HepG2 (cell line): ENCODE results near the gene NOXO1. TPM values are rescaled to one million over a fixed set of nuclear protein-coding genes. Genes with fewer than 3 reads are reported as not detected.

ENCODE experiments used
- ARNTL ChIP-seq: sonication (generic); formaldehyde crosslinking; IDR thresholded peaks from 2 replicates; pipeline ENCODE4 v1.4.0; 2020; ENCODE audit warnings: mild to moderate bottlenecking, missing genetic modification reagents
- FOXP1 ChIP-seq, 2 experiments: fragments of 450-650 bp in 1 of 2; IDR thresholded peaks; 2 replicates each; pipeline ENCODE4 v1.6.1; 2017 to 2018; ENCODE audit warnings: antibody characterized with exemption in 1 of 2
- GLI4 ChIP-seq: sonication (generic); formaldehyde crosslinking; IDR thresholded peaks from 2 replicates; pipeline ENCODE4 v1.5.1; 2020; ENCODE audit warnings: missing genetic modification reagents, mild to moderate bottlenecking, moderate library complexity, borderline replicate concordance
- HNRNPLL ChIP-seq: fragments of 200-400 bp; formaldehyde crosslinking; IDR thresholded peaks from 2 replicates; pipeline ENCODE4 v1.6.1; 2017; ENCODE audit warnings: mild to moderate bottlenecking, low read depth, low read length; ENCODE audit not compliant: poor library complexity, severe bottlenecking
- KDM5A ChIP-seq: fragments of 200-600 bp; sonication (generic); IDR thresholded peaks from 2 replicates; pipeline ENCODE4 v1.7.0; 2018; ENCODE audit warnings: antibody characterized with exemption, mild to moderate bottlenecking, low read length, borderline replicate concordance
- KLF16 ChIP-seq, 2 experiments: sonication (generic) in 1 of 2; formaldehyde crosslinking in 1 of 2; IDR thresholded peaks; 2 replicates each; pipeline versions ENCODE4 v1.6.1 to v1.8.0; 2016 to 2023; ENCODE audit warnings: missing genetic modification reagents in 2 of 2, missing compliant biosample characterization in 1 of 2
- LCORL ChIP-seq, 2 experiments: fragments of 450-650 bp in 1 of 2; sonication (generic) in 1 of 2; formaldehyde crosslinking in 1 of 2; IDR thresholded peaks; 2 replicates each; pipeline versions ENCODE4 v1.5.0 to v1.6.1; 2017 to 2020; ENCODE audit warnings: antibody characterized with exemption in 1 of 2, missing genetic modification reagents in 1 of 2
- MAFF ChIP-seq: IDR thresholded peaks from 2 replicates; pipeline ENCODE4 v1.6.1; 2011; ENCODE audit warnings: low read depth, low read length, improper control_type of control experiment
- MAFK ChIP-seq, 2 experiments: IDR thresholded peaks in 1 of 2; conservative IDR thresholded peaks in 1 of 2; 2 replicates each; pipeline ENCODE4 v1.6.1; 2011; ENCODE audit warnings: improper control_type of control experiment in 2 of 2, low read length in 2 of 2
- MATR3 ChIP-seq: sonication (generic); formaldehyde crosslinking; IDR thresholded peaks from 2 replicates; pipeline ENCODE4 v1.4.0; 2020; ENCODE audit warnings: missing genetic modification reagents
- MIER3 ChIP-seq: IDR thresholded peaks from 2 replicates; pipeline ENCODE4 v1.6.1; 2016; ENCODE audit warnings: missing compliant biosample characterization, borderline replicate concordance
- MXD3 ChIP-seq: IDR thresholded peaks from 2 replicates; pipeline ENCODE4 v1.6.1; 2016; ENCODE audit warnings: mild to moderate bottlenecking, missing biosample characterization, missing genetic modification reagents
- PHF20 ChIP-seq: sonication (generic); formaldehyde crosslinking; IDR thresholded peaks from 2 replicates; pipeline ENCODE4 v1.5.0; 2020; ENCODE audit warnings: mild to moderate bottlenecking, missing genetic modification reagents
- PITX1 ChIP-seq: sonication (generic); formaldehyde crosslinking; IDR thresholded peaks from 2 replicates; pipeline ENCODE4 v1.5.1; 2020; ENCODE audit warnings: mild to moderate bottlenecking, missing genetic modification reagents
- PRMT3 ChIP-seq: sonication (generic); formaldehyde crosslinking; IDR thresholded peaks from 2 replicates; pipeline ENCODE4 v1.8.1; 2022; ENCODE audit warnings: low read depth, mild to moderate bottlenecking, moderate library complexity, missing genetic modification reagents, borderline replicate concordance
- RBM39 ChIP-seq: fragments of 200-400 bp; formaldehyde crosslinking; IDR thresholded peaks from one replicate; pipeline ENCODE4 v1.6.1; 2018; ENCODE audit warnings: antibody characterized with exemption, mild to moderate bottlenecking, low read depth, low read length; ENCODE audit not compliant: poor library complexity, severe bottlenecking
- RCOR2 ChIP-seq: IDR thresholded peaks from 2 replicates; pipeline ENCODE4 v1.6.1; 2016; ENCODE audit warnings: missing biosample characterization, missing genetic modification reagents
- SNRNP70 ChIP-seq: fragments of 200-400 bp; formaldehyde crosslinking; IDR thresholded peaks from 2 replicates; pipeline ENCODE4 v1.6.1; 2017; ENCODE audit warnings: mild to moderate bottlenecking, low read depth, low read length, moderate library complexity
- TCF7L2 ChIP-seq: IDR thresholded peaks from 2 replicates; pipeline ENCODE4 v1.6.1; 2011; ENCODE audit warnings: mild to moderate bottlenecking, low read depth, low read length, moderate library complexity
- U2AF2 ChIP-seq: fragments of 200-400 bp; formaldehyde crosslinking; IDR thresholded peaks from 2 replicates; pipeline ENCODE4 v1.6.1; 2017; ENCODE audit warnings: low read depth, mild to moderate bottlenecking, low read length
- XRCC5 ChIP-seq: fragments of 200-400 bp; formaldehyde crosslinking; optimal IDR thresholded peaks from 2 replicates; pipeline ENCODE3; 2017; ENCODE audit warnings: mild to moderate bottlenecking, low read length
- ZBTB7A ChIP-seq: sonication (generic); formaldehyde crosslinking; IDR thresholded peaks from 2 replicates; pipeline ENCODE4 v1.8.0; 2022; ENCODE audit warnings: mild to moderate bottlenecking, missing genetic modification reagents
- ZFP37 ChIP-seq: sonication (generic); formaldehyde crosslinking; IDR thresholded peaks from 2 replicates; pipeline ENCODE4 v1.4.0; 2020; ENCODE audit warnings: missing genetic modification reagents, borderline replicate concordance
- ZKSCAN1 ChIP-seq: fragments of 150-350 bp; IDR thresholded peaks from 2 replicates; pipeline ENCODE4 v1.6.1; 2014; ENCODE audit warnings: low read length
- ZNF260 ChIP-seq: sonication (generic); formaldehyde crosslinking; IDR thresholded peaks from 2 replicates; pipeline ENCODE4 v1.4.0; 2020; ENCODE audit warnings: missing genetic modification reagents, low read depth, mild to moderate bottlenecking, borderline replicate concordance
- ZNF598 ChIP-seq: sonication (generic); formaldehyde crosslinking; IDR thresholded peaks from 2 replicates; pipeline ENCODE4 v1.5.1; 2020; ENCODE audit warnings: mild to moderate bottlenecking, missing genetic modification reagents, borderline replicate concordance
- ZNF687 ChIP-seq: sonication (generic); formaldehyde crosslinking; IDR thresholded peaks from 2 replicates; pipeline ENCODE4 v1.5.1; 2020; ENCODE audit warnings: mild to moderate bottlenecking, missing genetic modification reagents, moderate library complexity
- ZNF782 ChIP-seq: sonication (generic); formaldehyde crosslinking; IDR thresholded peaks from 2 replicates; pipeline ENCODE4 v1.4.0; 2020; ENCODE audit warnings: missing genetic modification reagents, mild to moderate bottlenecking, borderline replicate concordance
- polyA plus RNA-seq, 8 experiments: library from polyadenylated mRNA; depleted of rRNA in 3 of 8; stranded (reverse) in 7 of 8; unstranded in 1 of 8; fragments of >200 nt; fragmentation: Illumina TruSeq in 4 of 8; extraction: Trizol in 4 of 8; gene quantifications; 2 replicates each; pipeline versions ENCODE4 v1.2.1 to v1.2.3, GENCODE V29; 2011 to 2016; ENCODE audit warnings: low read depth in 4 of 8, missing spikeins in 1 of 8, mixed read lengths in 1 of 8; ENCODE audit not compliant: insufficient read depth in 1 of 8
- total RNA-seq, 5 experiments: library from RNA; depleted of rRNA; stranded (reverse); fragments of >200 nt; fragmentation: Illumina TruSeq; extraction: Trizol; gene quantifications; 2 replicates each; pipeline ENCODE4 v1.2.3, GENCODE V29; 2016; ENCODE audit warnings: low read depth in 1 of 5

The NOXO1 gene
- total and polyA plus RNA-seq, 2 of the 13 experiments (the other 11 are each of a cell fraction or from before 2014, with no cell fraction given), result 0.69 to 1.4 TPM

- TF ChIP-seq ZNF598 (CRISPR knock-in tag), result no peak
- TF ChIP-seq GLI4 (CRISPR knock-in tag), result no peak
- TF ChIP-seq HNRNPLL, result peak; percentile 20
- no peak for TF ChIP-seq RCOR2
- TF ChIP-seq SNRNP70, result no peak
- TF ChIP-seq U2AF2, result no peak
- TF ChIP-seq MAFK (conservative IDR thresholded peaks at IDR 0.05 in 1 of 2, IDR thresholded peaks at IDR 0.05 in 1 of 2; ENCODE audit: low read length in 2 of 2), result no peak
- no peak for TF ChIP-seq ZNF260 (CRISPR knock-in tag)
- no peak for TF ChIP-seq PHF20 (CRISPR knock-in tag)
- no peak for TF ChIP-seq ZKSCAN1
- TF ChIP-seq KDM5A, result no peak
- 0 out of 4 replicates have a peak, but pooled peaks of 1 of the 2 experiments have one; percentile 36 for TF ChIP-seq KLF16 (CRISPR knock-in tag; IDR thresholded peaks at IDR 0.05)
- TF ChIP-seq ZNF687 (CRISPR knock-in tag), result peak; percentile 75
- no peak for TF ChIP-seq ZNF782 (CRISPR knock-in tag)
- no peak for TF ChIP-seq MXD3
- TF ChIP-seq LCORL (IDR thresholded peaks at IDR 0.05), result no peak
- TF ChIP-seq LCORL (CRISPR knock-in tag; IDR thresholded peaks at IDR 0.05), result no peak
- TF ChIP-seq ZFP37 (CRISPR knock-in tag), result no peak
- TF ChIP-seq TCF7L2, result no peak
- TF ChIP-seq MATR3, result no peak
- no peak for TF ChIP-seq MIER3 (CRISPR knock-in tag)
- no peak for TF ChIP-seq PRMT3 (CRISPR knock-in tag)
- no peak for TF ChIP-seq MAFF
- TF ChIP-seq ZBTB7A (CRISPR knock-in tag), result no peak
- TF ChIP-seq PITX1 (CRISPR knock-in tag), result no peak
- peak; percentile 22 for TF ChIP-seq XRCC5
- TF ChIP-seq ARNTL, result no peak; the same call in 1 of the 2 replicates
- no peak for TF ChIP-seq FOXP1 (IDR thresholded peaks at IDR 0.05)
- TF ChIP-seq FOXP1 (CRISPR knock-in tag; IDR thresholded peaks at IDR 0.05), result no peak
- no peak for TF ChIP-seq RBM39
Observed at GRCh38 chr16:1933097-1933661, 48.1 kb downstream of the NOXO1 start (continued).
